Uterine smooth muscle cell (primary cell): ENCODE results near the gene B3GALT4. TPM values are rescaled to one million over a fixed set of nuclear protein-coding genes. Genes with fewer than 3 reads are reported as not detected.

Source experiments
- total RNA-seq: library from RNA; depleted of rRNA; stranded (reverse); fragments of >200 nt; gene quantifications from 2 replicates; pipeline ENCODE4 v1.2.3, GENCODE V29; 2014

The B3GALT4 gene, protein sequence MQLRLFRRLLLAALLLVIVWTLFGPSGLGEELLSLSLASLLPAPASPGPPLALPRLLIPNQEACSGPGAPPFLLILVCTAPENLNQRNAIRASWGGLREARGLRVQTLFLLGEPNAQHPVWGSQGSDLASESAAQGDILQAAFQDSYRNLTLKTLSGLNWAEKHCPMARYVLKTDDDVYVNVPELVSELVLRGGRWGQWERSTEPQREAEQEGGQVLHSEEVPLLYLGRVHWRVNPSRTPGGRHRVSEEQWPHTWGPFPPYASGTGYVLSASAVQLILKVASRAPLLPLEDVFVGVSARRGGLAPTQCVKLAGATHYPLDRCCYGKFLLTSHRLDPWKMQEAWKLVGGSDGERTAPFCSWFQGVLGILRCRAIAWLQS
- total RNA-seq, result 4.4 and 5.3 TPM in 2 replicates

GRCh38 chr6:33276864-33277662, at the start of gene B3GALT4:
TSS of gene B3GALT4 (plus strand) at chr6:33277123. CDS start at chr6:33277420, 297 bp downstream.

DNA sequence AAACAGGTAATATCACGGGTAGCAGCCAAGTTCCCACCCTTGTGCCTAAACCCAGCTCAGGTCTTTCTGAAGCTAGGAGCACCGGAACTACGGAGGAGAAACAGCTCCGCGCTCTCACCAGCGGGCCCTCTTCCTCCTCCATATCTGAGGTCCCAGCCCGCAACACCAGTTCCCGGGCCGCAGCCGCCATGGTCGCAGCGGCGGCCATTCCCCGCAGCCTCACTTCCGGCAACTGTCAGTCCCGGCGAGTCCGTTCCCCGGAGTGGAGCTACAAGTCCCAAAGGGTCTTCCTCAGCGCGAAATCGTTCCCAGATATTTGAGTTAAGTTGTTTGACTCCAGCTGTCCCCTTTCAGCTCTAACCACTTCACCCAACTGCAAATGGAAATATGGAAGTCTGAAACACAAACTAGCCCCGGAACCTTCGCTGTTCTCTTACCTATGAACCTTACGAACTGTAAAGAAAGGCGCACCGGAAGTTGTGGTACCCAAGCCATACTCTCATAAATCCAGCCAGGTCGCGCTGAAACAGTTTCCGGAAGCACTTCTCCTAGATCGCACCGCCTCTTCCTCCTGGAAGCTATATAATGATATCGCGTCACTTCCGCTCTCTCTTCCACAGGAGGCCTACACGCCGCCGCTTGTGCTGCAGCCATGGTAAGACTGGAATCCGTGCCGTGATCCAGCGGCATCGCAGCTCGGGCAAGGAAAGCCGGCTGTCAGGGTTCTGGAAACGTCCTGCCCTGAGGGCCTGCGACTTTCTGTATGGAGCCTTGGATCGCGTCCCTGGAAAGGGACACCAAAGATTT, 5.3 kb upstream of the B3GALT4 start, which contains the start of the genes RPS18 and VPS52:
RPS18 (plus strand) TSS at position 608 of the 807 bp plus-strand sequence; CDS start at position 653, 45 bp downstream.
VPS52 (minus strand) TSS at position 409 of the 807 bp plus-strand sequence; CDS start at position 208, 201 bp downstream.

GRCh38 chr6:33288921-33289783, 12.2 kb downstream of the B3GALT4 start, which contains the start of the genes PFDN6 and WDR46:
TSS of gene PFDN6 (plus strand) at chr6:33289601. CDS start at chr6:33289857, 256 bp downstream.
TSS of gene WDR46 (minus strand) at chr6:33289239. CDS start at chr6:33289170, 69 bp downstream.

GRCh38 chr6:33298773-33299236, 21.9 kb downstream of the B3GALT4 start, which contains the start of gene RGL2:
TSS of gene RGL2 (minus strand) at chr6:33298942. CDS start at chr6:33298610, 332 bp downstream.

GRCh38 chr6:33313709-33314514, 37.0 kb downstream of the B3GALT4 start, which contains the start of gene TAPBP:
TSS of gene TAPBP (minus strand) at chr6:33314078. CDS start at chr6:33314041, 37 bp downstream.

DNA sequence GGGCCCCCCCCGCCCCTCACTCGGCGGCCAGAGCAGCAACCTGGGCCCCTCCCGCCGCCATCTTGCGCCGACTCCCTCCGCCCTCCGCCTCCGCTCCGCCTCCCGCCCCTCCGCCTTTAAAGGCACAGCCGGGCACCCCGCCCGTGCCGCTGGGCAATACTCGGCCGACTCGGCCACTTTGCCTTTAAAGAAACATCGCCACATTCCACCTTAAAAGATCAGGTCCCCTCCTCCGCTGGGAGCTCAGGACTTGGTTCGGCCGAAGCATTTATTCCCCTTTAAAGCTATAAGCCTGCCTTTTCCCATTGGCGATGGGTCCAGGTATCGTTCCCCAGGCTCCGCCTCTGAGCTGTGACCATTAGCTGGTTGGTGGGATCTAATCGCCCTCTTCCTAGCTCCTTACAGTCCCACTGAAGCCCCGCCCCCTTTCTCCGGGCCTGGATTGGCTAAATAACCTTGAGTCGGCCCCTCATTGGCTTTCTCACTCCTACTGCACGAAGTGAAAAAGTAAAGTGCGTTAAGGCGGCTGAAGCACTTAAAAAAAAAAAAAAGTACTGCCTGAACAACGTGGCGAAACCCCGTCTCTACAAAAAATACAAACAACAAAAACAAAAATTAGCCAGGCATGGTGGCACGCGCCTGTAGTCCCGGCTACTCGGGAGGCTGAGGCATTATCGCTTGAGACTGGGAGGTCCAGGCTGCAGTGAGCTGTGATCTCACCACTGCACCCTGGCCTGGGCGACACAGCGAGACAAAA, 40.9 kb downstream of the B3GALT4 start, which contains the start of gene ZBTB22:
ZBTB22 (minus strand) TSS at position 76 of the 757 bp plus-strand sequence. CDS start 828 bp downstream, outside the sequence.

Other genes with a start within 250 kb of the B3GALT4 start
- gene HLA-DPA1, start 203.5 kb upstream of the B3GALT4 start, total RNA-seq, result 0.55 and 4.0 TPM in 2 replicates
- gene HLA-DPB1, start 201.1 kb upstream of the B3GALT4 start, total RNA-seq, result 6.8 and 21.1 TPM in 2 replicates
- 0.11 and 0.12 TPM in 2 replicates for gene COL11A2, start 84.7 kb upstream of the B3GALT4 start, total RNA-seq
- gene RXRB, start 76.5 kb upstream of the B3GALT4 start, total RNA-seq, result 23.9 and 25.0 TPM in 2 replicates
- gene SLC39A7, start 76.3 kb upstream of the B3GALT4 start, total RNA-seq, result 129 and 159 TPM in 2 replicates
- gene HSD17B8, start 72.5 kb upstream of the B3GALT4 start, total RNA-seq, result 2.7 and 8.9 TPM in 2 replicates
- 26.7 and 34.0 TPM in 2 replicates for gene RING1, start 68.6 kb upstream of the B3GALT4 start, total RNA-seq
- 35.0 and 35.6 TPM in 2 replicates for gene VPS52, start 5.2 kb upstream of the B3GALT4 start, total RNA-seq
- gene RPS18, start 5.0 kb upstream of the B3GALT4 start, total RNA-seq, result 3,212 and 3,760 TPM in 2 replicates
- gene WDR46, start 12.1 kb downstream of the B3GALT4 start, total RNA-seq, result 79.9 and 102 TPM in 2 replicates
- 38.9 and 42.8 TPM in 2 replicates for gene PFDN6, start 12.5 kb downstream of the B3GALT4 start, total RNA-seq
- gene RGL2, start 21.8 kb downstream of the B3GALT4 start, total RNA-seq, result 20.1 and 23.9 TPM in 2 replicates
- 33.0 and 49.9 TPM in 2 replicates for gene TAPBP, start 37.0 kb downstream of the B3GALT4 start, total RNA-seq
- gene ZBTB22, start 40.6 kb downstream of the B3GALT4 start, total RNA-seq, result 19.5 and 24.2 TPM in 2 replicates
- gene DAXX, start 45.8 kb downstream of the B3GALT4 start, total RNA-seq, result 24.7 and 70.2 TPM in 2 replicates
- gene KIFC1, start 114.7 kb downstream of the B3GALT4 start, total RNA-seq, result 15.0 and 57.7 TPM in 2 replicates
- gene PHF1, start 133.9 kb downstream of the B3GALT4 start, total RNA-seq, result 23.0 and 29.7 TPM in 2 replicates
- 109 and 129 TPM in 2 replicates for gene CUTA, start 141.0 kb downstream of the B3GALT4 start, total RNA-seq
- gene SYNGAP1, start 142.9 kb downstream of the B3GALT4 start, total RNA-seq, result 4.6 and 6.0 TPM in 2 replicates
- 5.0 and 5.7 TPM in 2 replicates for gene ZBTB9, start 177.5 kb downstream of the B3GALT4 start, total RNA-seq